HG02588 (cell line): Measurements from ENCODE around the gene AJM1.

ENCODE experiments used
- ATAC-seq: cut with Tn5 transposase; IDR thresholded peaks from one replicate; pipeline ENCODE4 v1.9.1; 2021; ENCODE audit warnings: mild to moderate bottlenecking, moderate library complexity; ENCODE audit not compliant: unreplicated experiment

AJM1 gene

DNA sequence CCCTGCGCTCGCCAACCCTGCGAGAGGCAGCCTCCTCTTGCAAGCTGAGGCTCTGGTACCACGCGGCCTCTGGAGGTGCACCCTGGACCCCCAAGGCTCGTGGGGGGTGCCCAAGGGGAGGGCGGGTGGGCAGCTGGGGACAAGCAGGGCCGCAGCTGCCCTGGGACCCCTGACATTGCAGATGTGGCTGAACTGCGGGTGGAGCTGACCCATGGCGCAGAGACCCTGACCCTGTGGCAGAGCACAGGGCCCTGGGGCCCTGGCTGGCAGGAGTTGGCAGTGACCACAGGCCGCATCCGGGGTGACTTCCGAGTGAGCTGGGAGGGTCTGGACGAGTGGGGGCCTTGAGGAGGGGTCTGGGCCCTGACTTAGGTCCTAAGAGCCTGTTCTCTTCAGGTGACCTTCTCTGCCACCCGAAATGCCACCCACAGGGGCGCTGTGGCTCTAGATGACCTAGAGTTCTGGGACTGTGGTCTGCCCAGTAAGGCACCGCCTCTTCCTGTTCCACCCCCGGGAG lies 11.4 kb downstream of the AJM1 start:
- no peak for ATAC-seq

DNA sequence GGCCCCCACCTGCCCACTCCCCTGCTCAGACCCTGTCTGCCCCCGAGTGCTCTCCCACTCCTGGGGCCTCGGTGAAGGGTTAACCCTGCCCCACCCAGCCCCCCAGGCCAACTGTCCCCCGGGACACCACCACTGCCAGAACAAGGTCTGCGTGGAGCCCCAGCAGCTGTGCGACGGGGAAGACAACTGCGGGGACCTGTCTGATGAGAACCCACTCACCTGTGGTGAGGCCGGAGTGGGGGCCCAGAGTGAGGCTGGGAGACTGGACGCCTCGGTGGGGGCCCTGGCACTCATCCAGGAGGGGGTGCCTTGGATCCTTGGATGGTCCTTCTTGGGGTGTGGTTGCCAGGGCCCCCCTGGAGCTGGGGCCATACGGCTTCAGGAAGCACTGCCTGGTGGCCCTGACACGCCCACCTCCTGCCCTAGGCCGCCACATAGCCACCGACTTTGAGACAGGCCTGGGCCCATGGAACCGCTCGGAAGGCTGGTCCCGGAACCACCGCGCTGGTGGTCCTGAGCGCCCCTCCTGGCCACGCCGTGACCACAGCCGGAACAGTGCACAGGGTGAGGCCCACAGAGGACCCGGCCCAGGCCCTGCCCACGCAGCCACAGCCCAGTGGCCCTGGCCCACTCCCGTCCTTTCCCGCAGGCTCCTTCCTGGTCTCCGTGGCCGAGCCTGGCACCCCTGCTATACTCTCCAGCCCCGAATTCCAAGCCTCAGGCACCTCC lies 12.0 kb downstream of the AJM1 start:
- no peak for ATAC-seq

DNA sequence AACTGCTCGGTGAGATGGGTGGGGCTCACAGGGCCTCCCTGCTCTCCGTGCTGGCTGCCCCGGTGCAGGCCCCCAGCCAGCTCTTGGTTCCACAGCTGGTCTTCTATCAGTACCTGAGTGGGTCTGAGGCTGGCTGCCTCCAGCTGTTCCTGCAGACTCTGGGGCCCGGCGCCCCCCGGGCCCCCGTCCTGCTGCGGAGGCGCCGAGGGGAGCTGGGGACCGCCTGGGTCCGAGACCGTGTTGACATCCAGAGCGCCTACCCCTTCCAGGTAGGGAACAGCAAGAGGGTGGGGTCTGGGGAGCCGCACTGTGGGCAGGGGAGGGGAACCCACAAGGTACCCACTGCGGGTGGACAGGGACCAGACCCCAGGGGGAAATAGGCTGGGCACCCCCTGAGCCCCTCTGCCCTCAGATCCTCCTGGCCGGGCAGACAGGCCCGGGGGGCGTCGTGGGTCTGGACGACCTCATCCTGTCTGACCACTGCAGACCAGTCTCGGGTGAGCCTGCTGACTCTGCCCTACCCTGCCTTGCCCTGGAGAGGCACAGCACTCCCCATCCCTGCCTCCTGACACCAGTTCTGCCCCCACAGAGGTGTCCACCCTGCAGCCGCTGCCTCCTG lies 12.7 kb downstream of the AJM1 start:
- no peak for ATAC-seq

DNA sequence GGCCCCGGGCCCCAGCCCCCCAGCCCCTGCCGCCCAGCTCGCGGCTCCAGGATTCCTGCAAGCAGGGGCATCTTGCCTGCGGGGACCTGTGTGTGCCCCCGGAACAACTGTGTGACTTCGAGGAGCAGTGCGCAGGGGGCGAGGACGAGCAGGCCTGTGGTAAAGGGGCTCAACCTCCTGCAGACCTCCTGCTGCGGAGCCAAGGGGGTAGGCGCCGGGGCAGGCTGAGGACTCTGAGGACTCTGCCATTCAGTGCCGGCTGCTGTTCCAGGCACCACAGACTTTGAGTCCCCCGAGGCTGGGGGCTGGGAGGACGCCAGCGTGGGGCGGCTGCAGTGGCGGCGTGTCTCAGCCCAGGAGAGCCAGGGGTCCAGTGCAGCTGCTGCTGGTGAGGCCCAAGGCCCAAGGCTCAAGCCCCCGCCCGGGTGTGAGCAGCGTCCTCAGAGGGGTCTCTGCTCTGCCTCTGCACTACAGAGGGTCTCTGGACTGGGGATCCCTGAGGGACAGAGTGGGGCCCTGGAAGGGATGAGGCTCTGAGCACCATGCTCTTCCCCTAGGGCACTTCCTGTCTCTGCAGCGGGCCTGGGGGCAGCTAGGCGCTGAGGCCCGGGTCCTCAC lies 13.3 kb downstream of the AJM1 start:
- ATAC-seq = no peak

GRCh38 chr9:136856079-136856476 lies 13.8 kb downstream of the AJM1 start:
- no peak for ATAC-seq

GRCh38 chr9:136856541-136857141 lies 14.4 kb downstream of the AJM1 start:
- no peak for ATAC-seq

GRCh38 chr9:136857166-136857565 lies 14.9 kb downstream of the AJM1 start:
- ATAC-seq = no peak

DNA sequence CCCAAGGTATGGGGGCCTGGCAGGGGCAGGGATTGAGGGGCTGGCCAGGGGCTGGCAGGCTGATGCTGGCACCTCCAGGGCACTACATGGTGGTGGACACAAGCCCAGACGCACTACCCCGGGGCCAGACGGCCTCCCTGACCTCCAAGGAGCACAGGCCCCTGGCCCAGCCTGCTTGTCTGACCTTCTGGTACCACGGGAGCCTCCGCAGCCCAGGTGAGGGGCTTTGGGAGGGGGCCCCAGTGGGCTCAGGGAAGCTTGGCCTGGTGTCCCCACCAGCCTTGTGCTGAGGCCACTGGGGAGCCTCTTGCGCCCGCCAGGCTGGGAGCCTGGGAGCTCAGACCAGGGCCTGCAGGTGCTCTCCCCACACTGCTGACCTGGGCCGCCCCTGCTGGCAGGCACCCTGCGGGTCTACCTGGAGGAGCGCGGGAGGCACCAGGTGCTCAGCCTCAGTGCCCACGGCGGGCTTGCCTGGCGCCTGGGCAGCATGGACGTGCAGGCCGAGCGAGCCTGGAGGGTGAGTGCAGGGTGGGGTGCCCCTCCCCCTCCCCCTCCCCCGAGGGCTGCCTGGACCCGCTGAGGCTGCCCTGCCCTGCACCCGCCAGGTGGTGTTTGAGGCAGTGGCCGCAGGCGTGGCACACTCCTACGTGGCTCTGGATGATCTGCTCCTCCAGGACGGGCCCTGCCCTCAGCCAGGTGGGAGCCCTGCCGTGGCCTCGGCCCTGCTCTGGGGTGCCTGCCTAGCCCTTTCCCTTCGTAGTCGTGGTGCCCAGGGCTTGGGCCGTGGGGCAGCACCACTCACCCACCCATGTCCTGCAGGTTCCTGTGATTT lies 15.5 kb downstream of the AJM1 start:
- no peak for ATAC-seq

GRCh38 chr9:136858452-136858843 lies 16.2 kb downstream of the AJM1 start:
- no peak for ATAC-seq

DNA sequence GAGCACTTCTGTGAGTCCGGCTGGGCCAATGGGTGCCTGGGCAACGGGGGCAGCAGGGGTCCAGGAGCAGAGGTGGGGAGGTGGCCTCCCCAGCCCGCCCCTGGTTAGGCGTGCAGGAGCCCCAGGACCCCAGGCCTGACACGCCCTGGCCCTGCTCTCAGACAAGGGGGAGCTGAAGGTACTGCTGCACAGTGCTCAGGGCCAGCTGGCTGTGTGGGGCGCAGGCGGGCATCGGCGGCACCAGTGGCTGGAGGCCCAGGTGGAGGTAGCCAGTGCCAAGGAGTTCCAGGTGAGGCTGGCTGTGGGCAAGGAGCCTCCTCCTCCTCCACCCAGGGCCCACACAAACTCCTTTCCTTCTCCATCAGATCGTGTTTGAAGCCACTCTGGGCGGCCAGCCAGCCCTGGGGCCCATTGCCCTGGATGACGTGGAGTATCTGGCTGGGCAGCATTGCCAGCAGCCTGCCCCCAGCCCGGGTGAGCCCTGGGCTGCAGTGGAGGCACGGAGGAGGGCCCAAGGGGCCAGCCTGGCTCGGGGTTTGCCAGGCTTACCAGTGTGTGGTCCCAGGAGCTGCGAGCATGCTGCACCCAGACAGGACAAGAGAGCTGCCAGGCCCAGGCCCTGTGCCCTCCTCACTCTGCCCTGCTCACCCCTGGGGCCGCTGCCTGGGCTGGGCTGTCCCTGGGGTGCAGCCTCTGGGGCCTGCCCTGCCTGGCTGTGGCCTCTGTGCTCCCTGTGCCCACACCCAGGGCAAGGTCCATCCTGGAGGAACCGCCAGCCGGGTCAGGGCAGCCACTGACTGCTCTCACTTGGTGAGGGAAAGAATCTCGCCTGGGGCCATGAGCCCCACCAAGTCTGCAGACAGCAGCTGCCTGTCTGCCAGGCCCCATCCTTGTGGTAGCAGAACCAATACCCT lies 16.8 kb downstream of the AJM1 start:
- ATAC-seq = no peak

DNA sequence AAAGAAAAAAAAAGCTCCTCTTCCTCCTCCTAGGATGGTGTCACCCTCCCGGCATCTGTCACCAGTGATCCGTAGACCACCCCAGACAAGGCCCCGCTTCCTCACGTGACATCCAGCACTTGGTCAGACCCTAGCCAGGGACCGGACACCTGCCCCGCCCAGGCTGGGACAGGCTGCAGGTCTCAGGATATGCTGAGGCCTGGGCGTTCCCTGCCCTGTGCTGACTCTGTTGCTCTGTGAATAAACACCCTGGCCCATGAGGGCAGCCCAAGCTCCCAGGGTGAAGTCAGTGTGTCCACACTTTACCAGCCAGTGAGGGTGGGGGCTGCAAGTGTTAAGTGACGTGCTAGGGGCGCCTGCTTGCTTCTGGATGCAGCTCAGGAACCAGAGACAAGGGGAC lies 18.3 kb downstream of the AJM1 start:
- ATAC-seq = no peak

DNA sequence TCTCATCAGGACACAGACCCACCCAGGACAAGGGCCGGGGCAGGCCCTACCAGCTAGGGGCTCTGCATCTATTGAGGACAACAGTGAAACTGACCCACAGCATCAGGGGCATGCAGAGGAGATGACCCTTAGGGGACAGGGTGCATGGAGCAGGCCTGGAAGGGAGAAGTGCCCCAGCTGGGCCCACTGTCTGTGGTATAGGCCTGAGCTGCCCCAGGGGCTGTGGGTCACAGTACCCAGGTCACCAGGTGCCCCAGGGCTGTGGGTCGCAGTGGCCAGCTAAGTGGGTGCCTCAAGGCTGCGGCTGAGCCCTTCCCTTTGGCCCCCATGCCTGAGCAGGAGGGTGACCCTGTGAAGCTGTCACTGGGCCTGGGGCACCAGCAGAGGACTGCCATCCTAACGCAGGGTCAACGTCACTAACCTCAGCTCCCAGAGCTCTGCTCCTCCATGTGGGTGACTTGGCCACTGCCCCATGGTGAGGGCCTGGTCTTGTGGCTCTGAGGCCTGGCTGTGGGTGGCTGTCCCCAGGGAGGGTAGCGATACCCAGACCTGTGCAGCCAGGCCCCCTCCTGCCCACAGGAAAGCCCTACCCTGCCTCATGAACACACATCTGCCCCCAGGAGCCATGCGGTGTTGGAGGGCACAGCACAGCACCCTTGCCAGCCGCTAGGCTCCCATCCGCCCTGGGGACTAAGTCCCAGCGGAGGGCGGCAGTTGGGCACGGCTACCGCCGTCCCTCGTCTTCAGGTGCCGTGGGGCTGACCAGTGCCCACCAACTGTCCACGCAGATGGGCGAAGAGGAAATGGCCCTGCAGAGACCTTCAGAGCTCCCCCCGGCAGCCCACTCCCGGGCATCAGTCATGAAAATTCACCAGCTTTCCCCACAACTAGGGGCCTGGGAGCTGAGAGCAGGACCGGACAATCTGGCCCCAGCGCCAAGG lies 18.9 kb downstream of the AJM1 start:
- no peak for ATAC-seq

DNA sequence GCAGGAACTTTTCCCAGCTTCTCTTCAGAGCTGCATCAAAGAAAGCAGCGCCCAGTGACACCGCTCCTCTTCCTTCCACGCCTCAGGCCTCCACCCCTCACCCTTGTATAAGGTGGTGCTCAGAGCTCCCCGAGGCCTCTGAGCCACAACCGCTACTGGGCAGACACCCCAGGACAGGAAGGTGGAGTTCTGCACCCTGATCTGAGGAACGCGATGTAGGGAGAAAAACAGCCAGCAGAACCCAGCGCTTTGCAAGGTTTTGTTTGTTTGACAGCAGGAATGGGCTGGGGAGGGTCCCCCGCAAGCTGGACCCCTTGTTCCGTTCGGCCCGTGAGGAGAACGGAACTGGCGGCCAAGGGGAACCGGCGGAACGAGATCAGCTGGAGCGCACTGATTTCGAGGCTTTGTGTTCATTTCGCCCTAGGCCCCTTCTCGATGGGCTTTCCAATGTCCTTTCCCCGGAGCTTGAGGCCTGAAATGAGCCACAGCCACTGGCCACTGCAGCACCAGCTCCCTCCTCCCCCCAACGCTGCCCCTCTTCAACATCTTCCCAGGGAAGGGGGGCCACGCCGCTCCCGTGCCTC lies 19.7 kb downstream of the AJM1 start:
- ATAC-seq = no peak

- ATAC-seq = no peak
These were observed 20.8 kb downstream of the AJM1 start for GRCh38 chr9:136862849-136863622.

GRCh38 chr9:136863623-136864273 lies 21.5 kb downstream of the AJM1 start:
- no peak for ATAC-seq

- ATAC-seq = no peak
These were observed 22.9 kb downstream of the AJM1 start for GRCh38 chr9:136865041-136865767.

DNA sequence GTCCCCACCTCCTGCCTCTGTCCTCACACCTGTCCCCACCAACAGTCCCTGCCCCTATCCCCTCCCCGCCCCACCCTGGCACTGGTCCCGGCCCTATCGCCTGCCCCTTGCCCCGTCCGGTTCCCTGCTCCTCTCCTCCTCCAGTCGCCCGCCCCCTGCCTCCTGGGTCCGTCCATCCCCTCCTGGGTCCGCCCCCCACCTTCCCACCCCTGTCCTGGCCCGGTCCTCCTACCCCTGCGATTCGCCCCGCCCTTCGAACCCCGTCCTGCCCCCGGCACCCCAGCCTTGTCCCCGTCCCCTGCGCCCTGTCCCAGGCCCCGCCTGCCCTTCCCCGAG lies 23.5 kb downstream of the AJM1 start:
- no peak for ATAC-seq
